Fibroblast of pulmonary artery (primary cell): ENCODE data around the gene ARID1B.

ENCODE experiments used
- DNase-seq: peaks from one replicate; pipeline ENCODE4 v3.0.0-alpha.2; 2010; ENCODE audit warnings: low read depth
- H3K4me3 ChIP-seq: replicated peaks from 2 replicates; pipeline ENCODE4 v1.5.1; 2011; ENCODE audit warnings: low read depth, mild to moderate bottlenecking, control low read depth, low read length, moderate library complexity
- TF ChIP-seq, protein P1 (sequence below): IDR thresholded peaks from 2 replicates; pipeline ENCODE4 v1.5.1; 2011; ENCODE audit warnings: mild to moderate bottlenecking, control low read depth, low read length, inconsistent platforms; ENCODE audit errors: missing control alignments

Gene ARID1B

DNA sequence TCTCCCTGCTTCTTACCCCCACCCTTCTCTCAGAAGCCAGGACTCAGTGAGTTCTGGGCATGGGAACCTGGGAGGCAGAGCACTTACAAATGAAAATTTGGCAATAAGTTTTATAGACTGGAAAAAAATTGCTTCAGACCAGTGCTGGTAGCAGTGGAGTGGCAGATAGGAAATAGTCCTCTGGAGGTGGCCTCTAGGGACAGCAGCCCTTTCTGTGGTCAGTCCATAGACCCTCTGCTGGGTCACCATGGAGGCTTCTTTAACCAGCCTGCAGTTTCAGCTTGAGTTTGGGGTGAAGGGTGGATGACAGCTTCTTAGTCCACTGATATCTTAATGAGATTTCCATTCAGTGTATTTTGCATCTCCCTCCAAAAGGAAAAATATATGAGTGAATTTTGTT, 179.1 kb downstream of the ARID1B start:
- no peak overlapping the region for H3K4me3 ChIP-seq
- DNase-seq = no peak
- TF ChIP-seq, protein P1, sequence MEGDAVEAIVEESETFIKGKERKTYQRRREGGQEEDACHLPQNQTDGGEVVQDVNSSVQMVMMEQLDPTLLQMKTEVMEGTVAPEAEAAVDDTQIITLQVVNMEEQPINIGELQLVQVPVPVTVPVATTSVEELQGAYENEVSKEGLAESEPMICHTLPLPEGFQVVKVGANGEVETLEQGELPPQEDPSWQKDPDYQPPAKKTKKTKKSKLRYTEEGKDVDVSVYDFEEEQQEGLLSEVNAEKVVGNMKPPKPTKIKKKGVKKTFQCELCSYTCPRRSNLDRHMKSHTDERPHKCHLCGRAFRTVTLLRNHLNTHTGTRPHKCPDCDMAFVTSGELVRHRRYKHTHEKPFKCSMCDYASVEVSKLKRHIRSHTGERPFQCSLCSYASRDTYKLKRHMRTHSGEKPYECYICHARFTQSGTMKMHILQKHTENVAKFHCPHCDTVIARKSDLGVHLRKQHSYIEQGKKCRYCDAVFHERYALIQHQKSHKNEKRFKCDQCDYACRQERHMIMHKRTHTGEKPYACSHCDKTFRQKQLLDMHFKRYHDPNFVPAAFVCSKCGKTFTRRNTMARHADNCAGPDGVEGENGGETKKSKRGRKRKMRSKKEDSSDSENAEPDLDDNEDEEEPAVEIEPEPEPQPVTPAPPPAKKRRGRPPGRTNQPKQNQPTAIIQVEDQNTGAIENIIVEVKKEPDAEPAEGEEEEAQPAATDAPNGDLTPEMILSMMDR = no peak

GRCh38 chr6:156957931-156958547, 180.9 kb downstream of the ARID1B start:
- DNase-seq = no peak
- TF ChIP-seq, protein P1 = no peak

DNA sequence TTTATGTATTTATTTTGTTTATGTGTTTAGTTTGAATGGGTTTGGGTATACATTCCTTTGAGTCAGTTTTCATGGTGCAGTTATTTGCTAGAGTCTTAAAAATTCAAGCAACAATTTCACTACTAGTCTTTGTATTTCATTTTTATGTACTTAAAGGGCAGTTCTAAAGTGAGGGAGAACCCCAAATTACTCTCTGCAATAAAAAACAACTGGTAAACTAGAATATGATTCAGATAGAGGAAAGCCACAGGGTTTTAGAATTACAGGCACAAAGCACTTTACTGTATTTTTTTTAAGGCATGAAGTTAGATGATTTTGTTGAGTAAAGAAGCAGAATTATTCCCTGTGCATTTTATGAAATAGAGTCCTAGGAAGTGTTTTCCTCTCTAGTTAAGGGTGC, 183.3 kb downstream of the ARID1B start:
- H3K4me3 ChIP-seq = no peak overlapping the region
- TF ChIP-seq, protein P1 = no peak
- no peak for DNase-seq

More at GRCh38 chr6:156957931-156958547, 180.9 kb downstream of the ARID1B start:
- no peak overlapping the region for H3K4me3 ChIP-seq

DNA sequence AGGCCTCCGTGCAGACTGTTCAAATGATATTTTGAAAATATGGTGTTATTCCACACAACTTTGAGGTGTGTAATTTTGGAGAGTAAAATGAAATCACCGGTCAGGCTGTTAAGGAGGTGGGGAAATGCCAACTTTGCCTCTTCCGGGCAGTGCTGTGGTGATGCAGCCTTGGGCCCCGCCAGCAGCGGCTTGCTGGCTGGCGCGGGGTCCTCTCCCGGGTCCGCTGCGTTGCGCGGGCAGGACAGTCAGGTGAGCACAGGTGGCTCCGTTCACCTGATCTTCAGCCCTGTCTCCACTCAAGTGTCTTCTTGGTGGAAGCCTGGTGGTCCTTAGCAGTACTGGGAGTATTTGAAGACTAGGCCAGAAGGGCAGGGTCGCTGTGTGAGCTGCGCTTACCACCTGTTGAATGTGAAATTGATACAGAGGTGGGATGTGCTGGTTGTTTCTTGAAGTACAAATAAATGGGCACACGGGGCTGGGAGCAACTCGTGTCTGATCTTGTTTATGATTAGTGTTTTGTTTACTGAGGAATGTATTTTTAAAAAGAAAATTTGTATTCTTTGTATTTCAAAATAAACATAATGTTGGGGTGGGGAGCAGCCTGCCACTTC, 184.2 kb downstream of the ARID1B start:
- H3K4me3 ChIP-seq = no peak overlapping the region
- no peak for DNase-seq

DNA sequence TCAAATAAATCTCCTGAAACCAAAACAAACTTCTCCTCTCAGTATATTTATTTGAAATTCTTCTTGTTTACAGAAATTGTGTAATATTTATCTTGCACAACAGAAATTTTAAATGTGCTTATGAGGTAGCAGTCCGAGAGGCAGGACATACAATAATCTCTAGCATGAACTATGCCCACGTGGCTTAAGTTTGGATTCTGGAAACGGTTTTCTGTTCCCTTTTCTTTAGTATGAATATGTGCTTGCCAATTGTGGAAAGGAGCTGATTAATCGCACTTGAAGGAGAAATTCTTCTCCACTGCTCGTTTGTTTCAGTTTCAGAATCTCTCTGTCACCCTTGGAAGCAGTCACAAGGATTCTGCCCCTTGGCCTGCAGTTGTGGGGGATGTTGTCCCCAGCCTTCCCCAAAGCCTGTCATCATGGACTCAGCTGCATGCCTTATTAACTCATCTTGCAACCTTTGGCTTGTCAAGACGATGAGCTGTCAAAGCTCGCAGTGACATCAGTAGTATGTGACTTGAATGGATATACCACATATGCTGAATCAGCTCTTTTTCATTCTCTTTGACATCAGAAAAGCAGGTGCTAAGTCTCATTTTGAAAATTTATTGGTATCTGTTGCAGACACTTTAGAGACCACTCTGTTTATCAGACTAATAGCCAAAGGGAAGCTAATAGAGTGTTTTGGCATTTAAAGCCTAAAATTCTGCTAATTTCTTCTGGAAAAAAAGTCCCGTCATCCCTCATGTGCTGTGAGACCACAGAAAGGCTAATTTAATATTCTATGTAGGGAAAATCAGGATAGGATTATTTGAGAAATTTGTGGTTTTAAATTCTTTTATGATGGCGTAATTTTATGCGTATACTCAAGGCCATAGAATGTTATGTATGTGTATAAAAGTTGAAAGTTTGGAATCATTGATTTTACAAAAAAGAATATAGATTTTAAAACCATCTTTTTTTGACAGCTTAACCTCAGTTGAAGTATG, 186.8 kb downstream of the ARID1B start:
- peak overlapping the region; percentile 63 for H3K4me3 ChIP-seq
- DNase-seq = peak; percentile 65
- TF ChIP-seq, protein P1 = no peak

More for the DNA sequence above, 184.2 kb downstream of the ARID1B start:
- TF ChIP-seq, protein P1 = no peak

DNA sequence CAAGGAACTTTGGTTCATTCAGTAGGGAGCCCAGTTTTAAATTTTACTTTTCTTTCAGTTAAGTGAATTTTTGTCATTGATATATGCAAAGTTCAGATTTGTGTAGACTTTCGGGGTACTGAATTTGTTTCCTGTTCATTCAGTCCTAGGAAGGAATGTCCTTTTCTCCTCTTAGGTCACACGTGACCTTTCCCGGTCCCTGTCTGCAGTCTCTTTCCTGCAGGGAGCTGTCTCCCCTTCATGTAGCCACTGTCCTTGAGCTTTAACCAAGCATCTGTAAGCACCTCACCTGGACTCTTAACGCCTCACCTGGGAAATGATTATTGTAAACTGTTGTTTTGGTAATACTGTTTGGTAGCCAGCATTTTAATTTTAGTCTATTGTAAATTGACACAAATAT, 190.7 kb downstream of the ARID1B start:
- DNase-seq = no peak
- H3K4me3 ChIP-seq = no peak overlapping the region
- TF ChIP-seq, protein P1 = no peak
